ENCODE results near the gene PAGR1.
"Not testable (repeated sequence)": the region's sequence is repeated elsewhere in the genome, so short reads cannot be mapped to it uniquely, and the experiment has no call there.

The PAGR1 gene

GRCh38 chr16:29862884-29863668, 47.1 kb downstream of the PAGR1 start, which contains the start of gene CDIPT:
Gene CDIPT, minus strand, starts transcription at chr16:29863226. Its CDS starts 369 bp downstream, at chr16:29862857.
- peak; percentile 96 for DNase-seq
- CTCF ChIA-PET: interaction anchor here (0.8 to 0.9 kb wide), 2 partner anchors 15 to 54 kb away, joined by 3 read pairs; no protein-coding TSS in a partner anchor
- Mint-ChIP-seq H3K36me3 (peaks cover 29% of the 10 kb centered on the region), H3K4me3 (peak within 1 kb of the TSS; percentile 94), H3K27me3 (peaks cover 23% of the 10 kb centered on the region), H3K9me3 (no peaks in the 10 kb centered on the region), H3K27ac (peak within 1 kb of the TSS; percentile 98), H3K4me1 (peaks cover 34% of the 10 kb centered on the region)

- CTCF ChIA-PET: interaction anchor here (0.6 to 0.9 kb wide), 3 partner anchors 11 to 53 kb away, joined by 3 read pairs; no protein-coding TSS in a partner anchor
- Mint-ChIP-seq H3K27me3 (peaks cover 23% of the 10 kb centered on the region), H3K36me3 (peaks cover 26% of the 10 kb centered on the region), H3K4me1 (peaks cover 34% of the 10 kb centered on the region), H3K4me3 (peak overlapping the region; percentile 94), H3K9me3 (no peaks in the 10 kb centered on the region), H3K27ac (peak overlapping the region; percentile 98)
- DNase-seq: no peak
These were observed 47.7 kb downstream of the PAGR1 start for GRCh38 chr16:29863669-29863984.

GRCh38 chr16:29864205-29864604, 48.3 kb downstream of the PAGR1 start:
- Mint-ChIP-seq H3K27me3 (peaks cover 23% of the 10 kb centered on the region), H3K36me3 (peaks cover 22% of the 10 kb centered on the region), H3K27ac (no peak overlapping the region), H3K4me1 (peaks cover 34% of the 10 kb centered on the region), H3K9me3 (no peaks in the 10 kb centered on the region), H3K4me3 (no peak overlapping the region)
- CTCF ChIA-PET: interaction anchor here (0.6 kb wide), 1 partner anchor 10 kb away, joined by 3 read pairs; no protein-coding TSS in a partner anchor
- no peak for DNase-seq

GRCh38 chr16:29868396-29869009, 52.6 kb downstream of the PAGR1 start:
- Mint-ChIP-seq H3K36me3 (no peaks in the 10 kb centered on the region), H3K27ac (no peak overlapping the region), H3K27me3 (peaks cover 23% of the 10 kb centered on the region), H3K9me3 (no peaks in the 10 kb centered on the region), H3K4me3 (no peak overlapping the region), H3K4me1 (peaks cover 11% of the 10 kb centered on the region)
- no peak for DNase-seq
- CTCF ChIA-PET: interaction anchor here (1.0 to 1.1 kb wide), 2 partner anchors 152 to 164 kb away, joined by 3 read pairs; no protein-coding TSS in a partner anchor

- H3K27me3 Mint-ChIP-seq: peaks cover 23% of the 10 kb centered on the region
- CTCF ChIA-PET: interaction anchor here (1.0 kb wide), 1 partner anchor 152 kb away, joined by 3 read pairs; no protein-coding TSS in a partner anchor
- not testable (repeated sequence) for H3K27ac Mint-ChIP-seq, H3K4me3 Mint-ChIP-seq, H3K9me3 Mint-ChIP-seq, H3K4me1 Mint-ChIP-seq, H3K36me3 Mint-ChIP-seq, DNase-seq
These were observed 53.1 kb downstream of the PAGR1 start for GRCh38 chr16:29869067-29869466.

Data from activated naive CD4-positive, alpha-beta T cell treated with anti-CD3 and anti-CD28 coated beads, Interleukin-2, amount 10 ng/mL, durations not matched to agents 7 days and 5 days (primary cell).